CD8-positive, alpha-beta memory T cell (primary cell): ENCODE results near the gene SRXN1. TPM values are rescaled to one million over a fixed set of nuclear protein-coding genes. Genes with fewer than 3 reads are reported as not detected.

Experiments
- CTCF ChIA-PET: fragments of 350-600 bp; sonication (Branson Sonifier 250); formaldehyde crosslinking; loops from one replicate; lab custom pipeline; 2021; ENCODE audit warnings: antibody characterized with exemption; lab: Charles Lee
- POLR2A ChIA-PET: fragments of 350-600 bp; sonication (Branson Sonifier 250); formaldehyde crosslinking; loops from one replicate; lab custom pipeline; 2021; ENCODE audit warnings: antibody characterized with exemption; lab: Charles Lee
- DNase-seq, 5 donors: peaks; one replicate each; pipeline versions ENCODE4 v3.0.0 to v3.0.0-alpha.2; 2020 to 2022; ENCODE audit warnings: mixed read lengths in 1 of 5
- H3K27ac ChIP-seq: one replicate; pipeline ENCODE4 v1.7.0; 2013; ENCODE audit warnings: low read depth, mild to moderate bottlenecking, low read length, moderate library complexity
- H3K27me3 ChIP-seq: 2 replicates; pipeline ENCODE4 v1.7.0; 2013; ENCODE audit warnings: low read length, mild to moderate bottlenecking; ENCODE audit not compliant: insufficient read depth, poor library complexity, severe bottlenecking
- H3K36me3 ChIP-seq: 2 replicates; pipeline ENCODE4 v1.7.0; 2013; ENCODE audit warnings: mild to moderate bottlenecking, low read length, moderate library complexity; ENCODE audit not compliant: insufficient read depth
- H3K4me1 ChIP-seq: 2 replicates; pipeline ENCODE4 v1.7.0; 2013; ENCODE audit warnings: mild to moderate bottlenecking, low read length, moderate library complexity; ENCODE audit not compliant: insufficient read depth
- H3K4me3 ChIP-seq: 2 replicates; pipeline ENCODE4 v1.7.0; 2013; ENCODE audit warnings: mild to moderate bottlenecking, low read length
- H3K9me3 ChIP-seq: 2 replicates; pipeline ENCODE4 v1.7.0; 2013; ENCODE audit warnings: mild to moderate bottlenecking, low read length
- H3K27ac Mint-ChIP-seq, 8 donors: one replicate each; pipeline ENCODE4 v1.8.0; 2020 to 2021; ENCODE audit warnings: mixed read lengths in 8 of 8, mild to moderate bottlenecking in 6 of 8, inconsistent platforms in 3 of 8, moderate library complexity in 3 of 8
- H3K27me3 Mint-ChIP-seq, 2 donors: one replicate each; pipeline ENCODE4 v1.8.0; 2020 to 2021; ENCODE audit warnings: mixed read lengths in 2 of 2, mild to moderate bottlenecking in 1 of 2, moderate library complexity in 1 of 2
- H3K36me3 Mint-ChIP-seq, 3 donors: one replicate each; pipeline ENCODE4 v1.8.0; 2020 to 2021; ENCODE audit warnings: mixed read lengths in 3 of 3, inconsistent platforms in 1 of 3, mild to moderate bottlenecking in 1 of 3
- H3K4me1 Mint-ChIP-seq, 3 donors: one replicate each; pipeline ENCODE4 v1.8.0; 2020 to 2021; ENCODE audit warnings: mixed read lengths in 3 of 3, inconsistent platforms in 1 of 3, mild to moderate bottlenecking in 1 of 3
- H3K4me3 Mint-ChIP-seq, 7 donors: one replicate each; pipeline ENCODE4 v1.8.0; 2020 to 2021; ENCODE audit warnings: mixed read lengths in 7 of 7, mild to moderate bottlenecking in 6 of 7, moderate library complexity in 4 of 7, inconsistent platforms in 2 of 7
- H3K9me3 Mint-ChIP-seq, 5 donors: one replicate each; pipeline ENCODE4 v1.8.0; 2020 to 2022; ENCODE audit warnings: mixed read lengths in 5 of 5, mild to moderate bottlenecking in 3 of 5, moderate library complexity in 2 of 5, inconsistent platforms in 1 of 5
- polyA plus RNA-seq: library from polyadenylated mRNA; unstranded; fragments of 300-500 nt; fragmentation: Illumina TruSeq; gene quantifications from one replicate; pipeline ENCODE4 v1.2.3, GENCODE V29; 2021
- total RNA-seq, 2 experiments: library from RNA; stranded (reverse); gene quantifications; one replicate each; pipeline ENCODE4 v1.2.3, GENCODE V29; 2021

SRXN1 gene
- total RNA-seq (10 to 100 TPM; 25.9 to 26.3 TPM), polyA plus RNA-seq (20.3 TPM)

DNA sequence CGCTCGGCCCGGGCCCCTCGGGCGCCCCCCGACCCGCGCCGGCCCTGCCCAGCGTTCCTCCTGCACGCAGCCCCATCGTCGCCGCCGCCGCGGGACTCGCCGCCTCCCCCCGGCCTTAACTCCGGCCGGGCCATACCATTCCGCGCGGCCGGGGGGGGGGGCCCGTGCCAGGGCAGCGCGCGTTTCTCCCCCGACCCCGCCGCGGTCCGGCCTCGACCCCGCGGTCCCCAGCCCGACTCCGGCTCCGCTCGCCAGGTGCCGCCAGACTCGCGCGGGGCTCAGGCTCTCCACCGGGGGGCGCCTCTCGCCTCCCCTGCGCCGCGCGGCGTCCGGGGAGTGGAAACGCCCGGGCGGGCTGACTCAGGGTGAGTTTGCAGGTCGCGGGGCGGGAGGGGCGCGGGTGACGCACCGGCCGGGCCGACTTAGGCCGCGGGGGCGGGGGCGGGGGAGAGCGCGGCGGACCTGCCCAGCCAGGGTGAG is at the start of gene SRXN1:
Gene SRXN1 (minus strand): TSS at position 91 of the 480 bp plus-strand sequence. CDS start 15 bp downstream, at position 76.
- Histone ChIP-seq H3K9me3 (no peaks in the 10 kb centered on the region), H3K36me3 (no peaks in the 10 kb centered on the region), H3K27ac (peak within 1 kb of the TSS; percentile 76), H3K4me1 (peaks cover 22% of the 10 kb centered on the region), H3K27me3 (no peaks in the 10 kb centered on the region), H3K4me3 (peak within 1 kb of the TSS; percentile 67)
- ChIA-PET CTCF (interaction anchor here (2.2 kb wide), 1 partner anchor 14 kb away, joined by 6 read pairs; no protein-coding TSS in a partner anchor), POLR2A (no interaction called here)
- H3K27ac Mint-ChIP-seq = peak within 1 kb of the TSS; percentile 41 to 97 (median 91)
- peak within 1 kb of the TSS; percentile 85 to 95 (median 89) for H3K4me3 Mint-ChIP-seq
- H3K27me3 Mint-ChIP-seq = peaks cover 5% of the 10 kb centered on the region in 2 donors
- no peaks in the 10 kb centered on the region for H3K9me3 Mint-ChIP-seq
- H3K4me1 Mint-ChIP-seq = peaks cover 32 to 48% (median 35%) of the 10 kb centered on the region in 3 donors
- DNase-seq = peak; percentile 43 to 83 (median 70)
- peaks cover under 1 to 20% (median 6%) of the 10 kb centered on the region in 3 donors for H3K36me3 Mint-ChIP-seq

GRCh38 chr20:701401-702129 is 48.6 kb upstream of the SRXN1 start:
- H3K4me1 Mint-ChIP-seq = no peaks in the 10 kb centered on the region
- POLR2A ChIA-PET = no interaction called here
- Histone ChIP-seq H3K27ac (no peak overlapping the region), H3K27me3 (no peaks in the 10 kb centered on the region), H3K4me1 (no peaks in the 10 kb centered on the region), H3K9me3 (no peaks in the 10 kb centered on the region), H3K4me3 (no peak overlapping the region), H3K36me3 (no peaks in the 10 kb centered on the region)
- DNase-seq = no peak
- no peaks in the 10 kb centered on the region for H3K9me3 Mint-ChIP-seq
- no peak overlapping the region for H3K27ac Mint-ChIP-seq
- CTCF ChIA-PET = no interaction called here
- H3K4me3 Mint-ChIP-seq = no peak overlapping the region
- peaks cover 9 to 28% of the 10 kb centered on the region in 2 donors for H3K27me3 Mint-ChIP-seq
- no peaks in the 10 kb centered on the region for H3K36me3 Mint-ChIP-seq

DNA sequence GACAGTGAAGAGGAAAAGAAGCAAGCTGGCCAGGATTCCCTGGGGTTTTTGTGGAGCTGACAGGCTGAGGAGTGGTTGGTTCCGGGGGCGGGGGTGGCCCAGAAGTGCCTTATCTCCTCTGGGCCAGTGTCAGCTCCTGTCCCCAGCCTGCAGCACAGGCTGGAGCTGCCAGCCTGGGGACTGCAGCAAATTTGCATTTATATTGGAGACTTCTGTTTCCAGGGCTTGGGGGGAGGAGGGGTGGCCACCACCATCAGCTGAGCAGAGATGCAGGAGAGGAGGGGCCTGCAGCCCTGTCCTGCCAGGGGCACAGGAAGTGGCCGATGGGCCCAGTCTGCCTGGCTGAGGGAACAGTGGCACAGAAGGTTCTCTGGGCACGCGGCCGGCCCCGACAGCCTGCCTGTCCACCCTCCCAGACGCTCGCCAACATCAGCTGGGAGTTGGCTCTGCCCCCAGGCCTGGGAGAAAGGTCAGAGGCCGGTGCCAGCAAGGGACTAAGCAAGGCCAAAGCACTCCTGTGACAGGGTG is 46.9 kb upstream of the SRXN1 start:
- Mint-ChIP-seq H3K36me3 (no peaks in the 10 kb centered on the region), H3K27ac (no peak overlapping the region), H3K9me3 (no peaks in the 10 kb centered on the region), H3K4me1 (no peaks in the 10 kb centered on the region), H3K27me3 (peaks cover 7 to 20% of the 10 kb centered on the region in 2 donors), H3K4me3 (no peak overlapping the region)
- no peaks in the 10 kb centered on the region for H3K36me3 ChIP-seq
- H3K9me3 ChIP-seq = no peaks in the 10 kb centered on the region
- H3K27me3 ChIP-seq = no peaks in the 10 kb centered on the region
- no peak overlapping the region for H3K27ac ChIP-seq
- no peak for DNase-seq
- CTCF ChIA-PET = no interaction called here
- H3K4me3 ChIP-seq = no peak overlapping the region
- H3K4me1 ChIP-seq = no peaks in the 10 kb centered on the region
- POLR2A ChIA-PET = interaction anchor here (0.6 kb wide), 1 partner anchor 547 kb away, joined by 3 read pairs; no protein-coding TSS in a partner anchor

DNA sequence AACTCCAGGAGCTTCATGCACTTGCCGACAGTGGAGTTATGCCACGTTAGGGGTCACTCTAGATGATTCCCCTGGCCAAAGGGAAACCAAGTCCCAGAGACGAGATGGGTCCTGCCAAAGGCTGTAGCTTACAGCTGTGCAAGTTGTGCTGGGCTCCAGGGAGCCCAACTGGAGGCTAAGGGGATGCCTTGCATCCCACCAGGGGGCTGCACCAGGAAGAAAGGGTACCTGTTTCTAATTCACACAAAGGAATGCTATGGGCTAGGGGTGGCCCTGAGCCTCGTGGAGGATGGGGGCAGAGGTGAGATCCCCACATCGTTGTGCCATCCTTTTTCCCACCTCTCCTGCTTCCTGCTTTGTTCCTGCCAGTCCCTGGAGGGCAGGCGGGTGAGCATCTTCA is 46.3 kb upstream of the SRXN1 start:
- CTCF ChIA-PET = no interaction called here
- no peaks in the 10 kb centered on the region for H3K4me1 Mint-ChIP-seq
- H3K27ac ChIP-seq = no peak overlapping the region
- no peaks in the 10 kb centered on the region for H3K9me3 ChIP-seq
- H3K36me3 Mint-ChIP-seq = no peaks in the 10 kb centered on the region
- no peaks in the 10 kb centered on the region for H3K27me3 ChIP-seq
- peaks cover 6 to 21% of the 10 kb centered on the region in 2 donors for H3K27me3 Mint-ChIP-seq
- POLR2A ChIA-PET = no interaction called here
- no peaks in the 10 kb centered on the region for H3K4me1 ChIP-seq
- no peaks in the 10 kb centered on the region for H3K36me3 ChIP-seq
- no peak overlapping the region for H3K4me3 ChIP-seq
- H3K27ac Mint-ChIP-seq = no peak overlapping the region
- no peaks in the 10 kb centered on the region for H3K9me3 Mint-ChIP-seq
- peak overlapping the region in 1 of 7 donors; percentile 27 for H3K4me3 Mint-ChIP-seq
- no peak for DNase-seq

DNA sequence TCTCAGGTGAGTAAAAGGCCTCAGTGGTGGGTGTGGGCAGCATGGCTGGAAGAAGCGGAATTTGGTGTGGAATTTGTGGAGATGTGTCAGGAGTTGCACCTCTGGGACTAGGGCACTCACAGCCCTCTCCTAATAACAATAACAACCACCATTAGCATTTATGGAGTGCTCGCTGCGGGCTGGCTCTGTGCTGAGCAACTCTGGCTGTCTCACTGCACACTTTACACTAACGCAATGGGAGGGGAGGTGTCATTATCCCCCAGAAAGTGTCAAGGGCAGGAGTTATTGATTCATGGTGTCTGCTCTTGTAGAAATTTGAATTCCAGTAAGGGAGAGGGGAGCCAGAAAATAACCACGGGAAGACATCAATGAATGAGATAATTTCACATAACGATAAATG is 45.3 kb upstream of the SRXN1 start:
- POLR2A ChIA-PET = no interaction called here

DNA sequence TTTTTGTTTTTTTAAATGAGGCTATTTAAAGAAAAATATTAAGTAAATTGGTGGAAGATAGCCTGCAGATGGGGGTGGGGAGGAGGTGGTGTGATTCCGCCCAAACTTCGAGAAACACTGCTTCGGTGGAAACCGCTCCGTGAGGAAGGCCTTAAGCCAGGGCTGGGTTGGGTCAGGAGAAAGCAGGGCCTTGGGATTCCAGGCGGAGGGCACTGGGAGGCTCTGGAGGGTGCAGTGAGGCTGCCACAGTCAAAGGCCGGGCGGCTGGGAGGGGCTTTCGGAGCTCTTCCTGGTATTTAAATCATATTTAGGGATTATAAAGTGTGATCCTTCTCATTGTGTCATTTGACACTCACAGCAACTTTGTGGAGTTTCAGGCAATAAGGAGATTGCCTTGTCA is 44.8 kb upstream of the SRXN1 start:
- Mint-ChIP-seq H3K27ac (no peak overlapping the region), H3K9me3 (no peaks in the 10 kb centered on the region), H3K36me3 (no peaks in the 10 kb centered on the region), H3K27me3 (peaks cover 6 to 26% of the 10 kb centered on the region in 2 donors), H3K4me3 (no peak overlapping the region), H3K4me1 (no peaks in the 10 kb centered on the region)
- no peak for DNase-seq
- ChIA-PET CTCF (no interaction called here), POLR2A (no interaction called here)
- no peaks in the 10 kb centered on the region for H3K36me3 ChIP-seq
- no peaks in the 10 kb centered on the region for H3K27me3 ChIP-seq
- no peaks in the 10 kb centered on the region for H3K4me1 ChIP-seq
- no peak overlapping the region for H3K4me3 ChIP-seq
- no peaks in the 10 kb centered on the region for H3K9me3 ChIP-seq
- no peak overlapping the region for H3K27ac ChIP-seq

More for the DNA sequence above, 45.3 kb upstream of the SRXN1 start:
- no peaks in the 10 kb centered on the region for H3K4me1 ChIP-seq
- H3K27ac ChIP-seq = no peak overlapping the region
- Mint-ChIP-seq H3K4me3 (no peak overlapping the region), H3K27ac (no peak overlapping the region), H3K27me3 (peaks cover 6 to 24% of the 10 kb centered on the region in 2 donors), H3K36me3 (no peaks in the 10 kb centered on the region), H3K4me1 (no peaks in the 10 kb centered on the region), H3K9me3 (no peaks in the 10 kb centered on the region)
- no peaks in the 10 kb centered on the region for H3K27me3 ChIP-seq
- no peaks in the 10 kb centered on the region for H3K9me3 ChIP-seq
- CTCF ChIA-PET = interaction anchor here (0.7 kb wide), 1 partner anchor 27 kb away, joined by 3 read pairs; no protein-coding TSS in a partner anchor
- H3K36me3 ChIP-seq = no peaks in the 10 kb centered on the region
- H3K4me3 ChIP-seq = no peak overlapping the region
- DNase-seq = no peak

- H3K9me3 ChIP-seq = no peaks in the 10 kb centered on the region
- Mint-ChIP-seq H3K4me1 (no peaks in the 10 kb centered on the region), H3K27me3 (peaks cover 3 to 31% of the 10 kb centered on the region in 2 donors), H3K36me3 (no peaks in the 10 kb centered on the region), H3K27ac (no peak overlapping the region), H3K4me3 (no peak overlapping the region), H3K9me3 (no peaks in the 10 kb centered on the region)
- H3K4me3 ChIP-seq = no peak overlapping the region
- peaks cover 6% of the 10 kb centered on the region for H3K27me3 ChIP-seq
- DNase-seq = no peak
- H3K27ac ChIP-seq = no peak overlapping the region
- ChIA-PET POLR2A (no interaction called here), CTCF (no interaction called here)
- no peaks in the 10 kb centered on the region for H3K4me1 ChIP-seq
- no peaks in the 10 kb centered on the region for H3K36me3 ChIP-seq
Observed at GRCh38 chr20:695165-695866, 42.3 kb upstream of the SRXN1 start.

DNA sequence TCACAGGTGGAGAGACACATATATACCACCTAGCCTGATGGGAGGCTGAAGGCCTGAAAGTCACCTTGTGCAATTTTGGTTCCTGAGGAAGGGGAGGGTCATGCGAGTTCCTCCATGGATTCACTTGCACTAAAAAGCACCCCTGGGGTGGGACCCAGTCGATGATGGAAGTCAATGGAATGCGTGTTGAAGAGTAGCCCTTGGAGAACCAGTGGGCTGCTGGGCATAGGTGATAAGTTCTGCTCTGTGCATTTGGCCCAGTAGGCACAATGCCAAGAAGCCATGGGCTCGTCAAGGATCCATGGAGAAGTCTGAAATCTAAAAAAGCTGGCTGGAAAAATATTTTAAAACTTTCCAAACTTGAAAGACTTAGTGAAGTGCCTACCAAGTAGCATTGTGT is 41.5 kb upstream of the SRXN1 start:
- H3K36me3 Mint-ChIP-seq = no peaks in the 10 kb centered on the region
- no peak overlapping the region for H3K27ac Mint-ChIP-seq
- H3K4me3 Mint-ChIP-seq = no peak overlapping the region
- H3K27me3 Mint-ChIP-seq = peaks cover 3 to 40% of the 10 kb centered on the region in 2 donors
- Histone ChIP-seq H3K4me3 (no peak overlapping the region), H3K27ac (no peak overlapping the region), H3K9me3 (no peaks in the 10 kb centered on the region), H3K36me3 (no peaks in the 10 kb centered on the region), H3K27me3 (peaks cover 7% of the 10 kb centered on the region), H3K4me1 (no peaks in the 10 kb centered on the region)
- no peak for DNase-seq
- ChIA-PET CTCF (no interaction called here), POLR2A (no interaction called here)
- H3K4me1 Mint-ChIP-seq = no peaks in the 10 kb centered on the region
- H3K9me3 Mint-ChIP-seq = no peaks in the 10 kb centered on the region
